Kidney epithelial cell (primary cell): ENCODE results near the gene ACO1. TPM values are rescaled to one million over a fixed set of nuclear protein-coding genes. Genes with fewer than 3 reads are reported as not detected.

ENCODE experiments used
- DNase-seq: peaks from one replicate; pipeline ENCODE4 v3.0.0-alpha.2; 2010; ENCODE audit warnings: low read depth
- H3K27me3 ChIP-seq: 2 replicates; pipeline ENCODE4 v1.6.0; 2011; ENCODE audit warnings: low read length; ENCODE audit not compliant: control insufficient read depth, insufficient read depth
- H3K36me3 ChIP-seq: 2 replicates; pipeline ENCODE4 v1.5.1; 2011; ENCODE audit warnings: low read length; ENCODE audit not compliant: control insufficient read depth, insufficient read depth
- H3K4me3 ChIP-seq: 2 replicates; pipeline ENCODE4 v1.5.1; 2011; ENCODE audit warnings: low read depth, mild to moderate bottlenecking, control low read depth, low read length
- CTCF ChIP-seq: IDR thresholded peaks from 2 replicates; pipeline ENCODE4 v1.5.1; 2011; ENCODE audit warnings: mild to moderate bottlenecking, moderate library complexity, low read length, control low read depth, inconsistent platforms; ENCODE audit not compliant: insufficient read depth, poor library complexity, severe bottlenecking
- total RNA-seq: library from RNA; depleted of rRNA; stranded (reverse); fragments of >200 nt; gene quantifications from 2 replicates; pipeline ENCODE4 v1.2.3, GENCODE V29; 2015

ACO1 gene
- total RNA-seq, 1 donor from 2014 or later: 39.1 TPM

- DNase-seq: no peak
- no peaks in the 10 kb centered on the region for H3K36me3 ChIP-seq
- H3K27me3 ChIP-seq: peaks cover 3% of the 10 kb centered on the region
- no peak overlapping the region for H3K4me3 ChIP-seq
- no peak for TF ChIP-seq CTCF
Measured at GRCh38 chr9:32385885-32386283, 1.4 kb downstream of the ACO1 start.

GRCh38 chr9:32387256-32387655, 2.8 kb downstream of the ACO1 start:
- TF ChIP-seq CTCF: no peak
- peaks cover 3% of the 10 kb centered on the region for H3K27me3 ChIP-seq
- no peak for DNase-seq
- H3K36me3 ChIP-seq: no peaks in the 10 kb centered on the region
- H3K4me3 ChIP-seq: no peak overlapping the region

- no peak for TF ChIP-seq CTCF
- Histone ChIP-seq H3K36me3 (no peaks in the 10 kb centered on the region), H3K27me3 (no peaks in the 10 kb centered on the region), H3K4me3 (no peak overlapping the region)
- no peak for DNase-seq
Measured at GRCh38 chr9:32389365-32389764, 4.9 kb downstream of the ACO1 start.

- H3K27me3 ChIP-seq: no peaks in the 10 kb centered on the region
- DNase-seq: no peak
Measured at GRCh38 chr9:32393911-32394310, 9.5 kb downstream of the ACO1 start.

GRCh38 chr9:32394381-32395049, 10.1 kb downstream of the ACO1 start:
- no peak for TF ChIP-seq CTCF
- no peaks in the 10 kb centered on the region for H3K36me3 ChIP-seq
- DNase-seq: no peak
- H3K4me3 ChIP-seq: no peak overlapping the region
- no peaks in the 10 kb centered on the region for H3K27me3 ChIP-seq

More at GRCh38 chr9:32393911-32394310, 9.5 kb downstream of the ACO1 start:
- Histone ChIP-seq H3K4me3 (no peak overlapping the region), H3K36me3 (no peaks in the 10 kb centered on the region)
- TF ChIP-seq CTCF: no peak
